Upper lobe of left lung (tissue), 6 donors: ENCODE measurements around the gene NHSL1. TPM values are rescaled to one million over a fixed set of nuclear protein-coding genes. Genes with fewer than 3 reads are reported as not detected.

ENCODE experiments used
- ATAC-seq, 2 donors: fragments of 200-7000 bp; cut with Tn5 transposase; one replicate each; pipeline ENCODE4 v1.9.1; 2022; ENCODE audit warnings: mild to moderate bottlenecking in 2 of 2, moderate library complexity in 2 of 2; ENCODE audit not compliant: low FRiP score in 2 of 2
- DNase-seq, 2 donors: peaks; one replicate each; pipeline ENCODE4 v3.0.0-alpha.2; 2019 to 2020
- H3K27ac ChIP-seq, 4 donors: fragments of 200-600 bp; sonication (generic); one replicate each; pipeline ENCODE4 v1.5.1; 2016 to 2019
- H3K27me3 ChIP-seq, 4 donors: fragments of 200-600 bp; sonication (generic); one replicate each; pipeline ENCODE4 v1.5.1; 2017 to 2019
- H3K36me3 ChIP-seq, 4 donors: fragments of 200-600 bp; sonication (generic); one replicate each; pipeline ENCODE4 v1.5.1; 2016 to 2019
- H3K4me1 ChIP-seq, 4 donors: fragments of 200-600 bp; sonication (generic); one replicate each; pipeline ENCODE4 v1.5.1; 2018 to 2019
- H3K4me3 ChIP-seq, 4 donors: fragments of 200-600 bp; sonication (generic); one replicate each; pipeline ENCODE4 v1.5.1; 2017 to 2019; ENCODE audit warnings: mild to moderate bottlenecking in 2 of 4, moderate library complexity in 1 of 4
- H3K9me3 ChIP-seq, 4 donors: fragments of 200-600 bp; sonication (generic); one replicate each; pipeline ENCODE4 v1.5.1; 2018 to 2019
- EP300 ChIP-seq, 4 donors: sonication (generic); formaldehyde crosslinking; IDR thresholded peaks; one replicate each; pipeline ENCODE4 v1.5.1; 2017; ENCODE audit warnings: antibody characterized with exemption in 4 of 4, control low read depth in 2 of 4
- POLR2A ChIP-seq, 4 donors: fragments of 450-650 bp; IDR thresholded peaks; one replicate each; pipeline ENCODE4 v1.5.1; 2016 to 2017; ENCODE audit warnings: antibody characterized with exemption in 4 of 4, mild to moderate bottlenecking in 2 of 4
- POLR2AphosphoS5 ChIP-seq, 2 donors: sonication (generic); formaldehyde crosslinking; IDR thresholded peaks; one replicate each; pipeline ENCODE4 v1.5.1; 2017; ENCODE audit warnings: antibody characterized with exemption in 2 of 2
- WGBS, 2 donors: methylation state at CpG; one replicate each; pipeline ENCODE4 v1.1.5; 2017 to 2018; 5-methylcytosine and 5-hydroxymethylcytosine counted together
- total RNA-seq, 6 donors: library from RNA; depleted of rRNA in 4 of 6; stranded (reverse); fragments of >200 nt in 4 of 6; gene quantifications; one replicate each; pipeline versions ENCODE4 v1.1.0 to v1.2.1, GENCODE V29; 2016 to 2021
- TF ChIP-seq, protein P1 (sequence below), 6 experiments: fragments of 450-650 bp in 4 of 6; fragments of 200-600 bp in 2 of 6; sonication (generic) in 2 of 6; IDR thresholded peaks; one replicate each; pipeline ENCODE4 v1.5.1; 2016 to 2019; ENCODE audit warnings: antibody characterized with exemption in 6 of 6
- donor health status: DM: no; HTN: no; CAD: no; lungs with moderate emphysema.
- donor health status: DM: no; HTN: yes; CAD: no; lungs with severe emphysema.

NHSL1 gene
- total RNA-seq, 6 donors from 2014 or later = 37.3 to 80.2 (median 56.6) TPM

DNA sequence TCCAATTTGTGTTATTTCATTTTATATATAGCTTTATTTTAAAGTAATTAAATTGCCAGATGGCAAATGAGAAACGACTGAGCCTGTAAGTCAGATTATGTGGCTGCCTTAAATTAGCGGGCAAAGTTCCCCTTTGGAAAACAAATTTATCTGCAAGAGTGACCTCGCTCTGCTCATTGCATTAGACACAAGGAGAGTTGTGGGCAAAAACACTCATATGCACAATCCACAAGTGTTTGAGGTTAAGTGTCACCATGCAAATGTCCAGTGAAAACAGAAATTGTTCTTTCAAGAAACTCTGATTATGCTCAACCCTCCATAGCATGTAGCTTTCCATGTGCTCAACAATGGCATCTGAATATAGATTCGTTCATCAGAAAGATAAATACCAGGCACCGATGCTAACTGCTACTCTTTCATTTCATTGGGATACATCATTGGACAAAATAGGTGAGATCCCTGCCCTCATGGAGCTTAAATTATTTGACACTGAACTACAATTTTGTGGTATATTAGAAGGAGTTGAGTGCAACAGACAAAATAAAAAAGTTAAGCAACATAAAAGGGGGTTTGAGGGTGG is 1.7 kb upstream of the NHSL1 start:
- ATAC-seq (no peak), DNase-seq (no peak)
- TF ChIP-seq EP300 (IDR thresholded peaks at IDR 0.05) (no peak), POLR2A (IDR thresholded peaks at IDR 0.05) (no peak), POLR2AphosphoS5 (IDR thresholded peaks at IDR 0.05) (no peak)
- TF ChIP-seq, protein P1, sequence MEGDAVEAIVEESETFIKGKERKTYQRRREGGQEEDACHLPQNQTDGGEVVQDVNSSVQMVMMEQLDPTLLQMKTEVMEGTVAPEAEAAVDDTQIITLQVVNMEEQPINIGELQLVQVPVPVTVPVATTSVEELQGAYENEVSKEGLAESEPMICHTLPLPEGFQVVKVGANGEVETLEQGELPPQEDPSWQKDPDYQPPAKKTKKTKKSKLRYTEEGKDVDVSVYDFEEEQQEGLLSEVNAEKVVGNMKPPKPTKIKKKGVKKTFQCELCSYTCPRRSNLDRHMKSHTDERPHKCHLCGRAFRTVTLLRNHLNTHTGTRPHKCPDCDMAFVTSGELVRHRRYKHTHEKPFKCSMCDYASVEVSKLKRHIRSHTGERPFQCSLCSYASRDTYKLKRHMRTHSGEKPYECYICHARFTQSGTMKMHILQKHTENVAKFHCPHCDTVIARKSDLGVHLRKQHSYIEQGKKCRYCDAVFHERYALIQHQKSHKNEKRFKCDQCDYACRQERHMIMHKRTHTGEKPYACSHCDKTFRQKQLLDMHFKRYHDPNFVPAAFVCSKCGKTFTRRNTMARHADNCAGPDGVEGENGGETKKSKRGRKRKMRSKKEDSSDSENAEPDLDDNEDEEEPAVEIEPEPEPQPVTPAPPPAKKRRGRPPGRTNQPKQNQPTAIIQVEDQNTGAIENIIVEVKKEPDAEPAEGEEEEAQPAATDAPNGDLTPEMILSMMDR (IDR thresholded peaks at IDR 0.05) = no peak
- Histone ChIP-seq H3K36me3 (no peaks in the 10 kb centered on the region), H3K4me1 (peaks cover 0 to 9% (median 6%) of the 10 kb centered on the region in 4 donors), H3K27me3 (no peaks in the 10 kb centered on the region), H3K9me3 (no peaks in the 10 kb centered on the region), H3K27ac (no peak overlapping the region), H3K4me3 (no peak overlapping the region)
- WGBS, 2 donors = 76 to 77% methylated on average over 5 of the region's 5 CpGs

DNA sequence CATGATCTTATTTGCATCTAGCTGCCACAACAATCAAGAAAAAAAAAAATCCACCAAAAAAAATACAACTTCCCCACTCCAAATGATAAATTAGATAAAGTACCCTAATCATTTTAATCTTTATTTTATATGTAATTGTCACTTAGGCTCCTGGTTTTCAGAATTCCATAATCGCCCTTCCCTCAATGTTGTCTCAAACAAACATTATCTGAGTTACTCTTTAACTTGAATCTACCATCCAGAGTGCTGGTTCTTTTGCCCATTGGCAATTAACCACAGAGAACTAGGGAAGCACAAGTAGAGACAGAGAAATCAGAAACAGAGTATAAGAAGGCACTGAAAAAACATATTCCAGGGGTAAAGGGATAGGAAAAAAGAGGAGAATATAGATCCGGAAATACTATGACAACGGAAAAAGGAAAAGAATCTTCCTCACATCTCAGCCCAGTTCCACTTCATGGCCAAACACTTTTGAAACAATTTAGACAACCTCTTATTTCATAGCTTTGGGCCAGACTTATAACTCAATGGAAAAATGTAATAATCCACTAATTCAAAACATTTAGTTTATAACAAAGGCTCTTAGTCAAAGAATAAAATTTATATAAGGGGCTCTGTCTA is 861 bp upstream of the NHSL1 start:
- Histone ChIP-seq H3K4me3 (no peak overlapping the region), H3K36me3 (no peaks in the 10 kb centered on the region), H3K27ac (no peak overlapping the region), H3K27me3 (no peaks in the 10 kb centered on the region), H3K9me3 (no peaks in the 10 kb centered on the region), H3K4me1 (peaks cover 0 to 9% (median 6%) of the 10 kb centered on the region in 4 donors)
- no peak for ATAC-seq
- no peak for DNase-seq
- WGBS, 2 donors = 66 to 70% methylated on average over 3 of the region's 3 CpGs
- TF ChIP-seq POLR2AphosphoS5 (IDR thresholded peaks at IDR 0.05) = no peak
- TF ChIP-seq, protein P1 (IDR thresholded peaks at IDR 0.05) = no peak
- no peak for TF ChIP-seq EP300 (IDR thresholded peaks at IDR 0.05)
- no peak for TF ChIP-seq POLR2A (IDR thresholded peaks at IDR 0.05)

DNA sequence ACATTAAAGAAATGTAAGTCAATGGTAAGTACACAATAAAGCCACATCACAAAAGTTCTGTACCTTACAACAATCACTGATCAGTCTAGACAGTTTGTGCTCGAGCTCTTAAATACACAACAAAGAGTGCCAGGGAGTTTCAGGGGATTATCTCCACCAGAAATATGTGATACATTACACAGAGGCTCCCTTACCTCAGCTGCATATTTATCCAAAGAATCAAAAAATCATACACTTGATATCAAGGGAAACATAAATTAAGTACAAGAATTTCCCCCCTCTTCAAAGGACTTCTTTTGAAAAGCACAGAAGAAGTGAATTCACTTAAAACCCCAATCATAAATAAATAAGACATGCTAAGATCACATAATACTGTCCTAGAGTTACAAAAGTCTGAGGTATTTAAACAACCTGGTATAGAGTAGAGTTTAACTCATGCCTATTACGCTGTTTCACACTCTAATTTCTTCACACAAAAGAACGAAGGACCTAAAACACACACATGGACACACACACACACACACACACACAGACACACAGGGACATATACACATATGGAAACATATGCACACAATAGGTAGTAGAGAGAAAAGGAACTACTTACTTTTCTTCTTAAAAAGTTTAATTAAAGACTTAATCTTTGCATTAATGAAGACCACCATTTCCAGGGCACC is 528 bp downstream of the NHSL1 start:
- Histone ChIP-seq H3K4me3 (no peak overlapping the region), H3K27ac (no peak overlapping the region), H3K27me3 (no peaks in the 10 kb centered on the region), H3K36me3 (no peaks in the 10 kb centered on the region), H3K9me3 (no peaks in the 10 kb centered on the region), H3K4me1 (peaks cover 0 to 8% (median 4%) of the 10 kb centered on the region in 4 donors)
- TF ChIP-seq POLR2A (IDR thresholded peaks at IDR 0.05) = no peak
- TF ChIP-seq EP300 (IDR thresholded peaks at IDR 0.05) = no peak
- TF ChIP-seq, protein P1 (IDR thresholded peaks at IDR 0.05) = no peak
- TF ChIP-seq POLR2AphosphoS5 (IDR thresholded peaks at IDR 0.05) = no peak
- no peak for DNase-seq
- 80 to 82% methylated on average over 3 of the region's 3 CpGs for WGBS, 2 donors
- no peak for ATAC-seq

DNA sequence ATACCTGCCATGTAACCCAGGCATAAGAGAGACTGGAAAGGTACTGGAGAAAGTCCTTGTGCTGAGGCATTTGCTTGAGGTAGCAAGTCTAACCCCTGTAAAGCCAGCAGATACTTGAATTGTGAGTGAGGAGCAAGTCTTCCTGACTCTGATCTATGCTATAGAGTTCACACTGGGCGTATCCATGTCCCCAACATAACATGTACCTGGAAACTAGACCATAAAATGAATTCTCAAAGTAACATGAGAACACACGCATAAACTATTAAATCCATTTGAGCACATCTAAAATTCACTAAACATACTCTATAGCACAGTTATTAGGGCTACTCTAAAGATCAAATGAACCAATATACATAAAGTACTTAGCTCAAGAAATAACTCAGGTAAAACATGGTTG is 2.0 kb downstream of the NHSL1 start:
- no peak overlapping the region for H3K4me3 ChIP-seq
- peaks cover 0 to 8% (median 2%) of the 10 kb centered on the region in 4 donors for H3K4me1 ChIP-seq
- H3K27me3 ChIP-seq = no peaks in the 10 kb centered on the region
- no peak for ATAC-seq
- no peak for DNase-seq
- no peaks in the 10 kb centered on the region for H3K9me3 ChIP-seq
- TF ChIP-seq POLR2AphosphoS5 (IDR thresholded peaks at IDR 0.05) = no peak
- no peak for TF ChIP-seq EP300 (IDR thresholded peaks at IDR 0.05)
- TF ChIP-seq POLR2A (IDR thresholded peaks at IDR 0.05) = no peak
- no peaks in the 10 kb centered on the region for H3K36me3 ChIP-seq
- 83 to 88% methylated on average over 2 of the region's 2 CpGs for WGBS, 2 donors
- H3K27ac ChIP-seq = no peak overlapping the region

DNA sequence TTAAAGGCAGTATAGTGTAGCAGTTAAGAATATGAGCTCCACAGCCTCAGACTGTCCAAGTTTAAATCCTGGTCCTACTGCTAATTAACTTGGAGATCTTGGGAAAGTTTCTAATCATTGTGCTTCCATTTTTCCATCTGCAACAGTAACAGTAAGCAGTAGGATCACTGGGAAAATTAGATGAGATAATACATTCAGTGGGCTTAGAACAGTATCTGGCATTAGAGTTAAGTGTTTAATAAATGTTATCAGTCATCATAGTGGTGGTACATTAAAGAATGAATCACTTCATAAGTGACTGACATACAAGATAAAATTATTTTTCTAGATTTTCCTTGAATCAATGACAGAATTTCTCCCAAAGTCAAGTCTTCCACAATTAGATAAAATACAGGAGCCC is 5.0 kb downstream of the NHSL1 start:
- Histone ChIP-seq H3K4me3 (no peak overlapping the region), H3K4me1 (peaks cover 0 to 5% (median 0%) of the 10 kb centered on the region in 4 donors)
- TF ChIP-seq POLR2AphosphoS5 (IDR thresholded peaks at IDR 0.05) = no peak
- TF ChIP-seq EP300 (IDR thresholded peaks at IDR 0.05) = no peak
- TF ChIP-seq, protein P1 (IDR thresholded peaks at IDR 0.05) = no peak
- no peak for TF ChIP-seq POLR2A (IDR thresholded peaks at IDR 0.05)

More for the DNA sequence above, 5.0 kb downstream of the NHSL1 start:
- Histone ChIP-seq H3K27ac (peak overlapping the region in 1 of 4 donors; percentile 24), H3K36me3 (no peaks in the 10 kb centered on the region), H3K27me3 (no peaks in the 10 kb centered on the region), H3K9me3 (no peaks in the 10 kb centered on the region)
- ATAC-seq (no peak), DNase-seq (no peak)
